ENCODE measurements around the gene SLC7A6OS.

Gene SLC7A6OS

GRCh38 chr16:68250951-68251350, 59.8 kb downstream of the SLC7A6OS start:
- in situ Hi-C loops (cut with HindIII; ENCODE audit: low sequenced_read_pairs) = no loop called here
- DNase-seq (ENCODE audit: low read depth) = no peak
- TF ChIP-seq CTCF (IDR thresholded peaks at IDR 0.05; ENCODE audit: low read depth, low read length, missing control alignments) = no peak
- H3K4me3 ChIP-seq (ENCODE audit: low read depth, low read length) = no peak overlapping the region

GRCh38 chr16:68249371-68249770, 61.4 kb downstream of the SLC7A6OS start:
- no peak overlapping the region for H3K4me3 ChIP-seq (ENCODE audit: low read depth, low read length)
- in situ Hi-C loops (cut with HindIII; ENCODE audit: low sequenced_read_pairs) = loop anchor here (5.0 kb wide), 1 partner anchor 83 kb away; no protein-coding TSS in a partner anchor
- TF ChIP-seq CTCF (IDR thresholded peaks at IDR 0.05; ENCODE audit: low read depth, low read length, missing control alignments) = no peak
- no peak for DNase-seq (ENCODE audit: low read depth)

All from astrocyte of the cerebellum (primary cell).